ENCODE measurements around the gene MEP1A. TPM values are rescaled to one million over a fixed set of nuclear protein-coding genes. Genes with fewer than 3 reads are reported as not detected.

MEP1A gene
- total RNA-seq, 1 experiment from 2014 or later: not detected

DNA sequence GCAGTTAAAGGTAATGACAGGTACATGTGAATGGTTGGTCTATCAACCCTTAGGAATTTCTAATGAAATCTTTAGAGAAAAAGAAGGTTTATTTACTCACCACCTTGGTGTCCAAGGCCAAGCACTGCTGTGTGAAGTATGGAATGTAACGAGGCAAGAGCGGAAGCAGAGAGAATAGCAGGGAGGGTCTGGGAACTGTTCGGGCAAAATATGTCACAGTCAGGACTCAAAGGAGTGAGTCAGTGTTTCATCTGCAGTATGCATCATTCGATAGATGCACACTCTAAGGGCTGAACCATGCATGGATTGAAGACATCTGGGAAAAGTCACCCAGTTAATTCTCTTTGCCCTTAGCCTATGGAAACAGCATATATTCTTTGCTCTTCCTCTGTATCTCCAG, 95.4 kb downstream of the MEP1A start:
- no TSS peak for BruUV-seq (replicated peaks)
- H3K4me1 ChIP-seq (ENCODE audit: insufficient read depth, low read length): peaks cover 35% of the 10 kb centered on the region
- ATAC-seq: peak; percentile 81
- no peak for TF ChIP-seq EZH2 (IDR thresholded peaks at IDR 0.05; ENCODE audit: low read length, unreplicated experiment)
- TF ChIP-seq, protein P1, sequence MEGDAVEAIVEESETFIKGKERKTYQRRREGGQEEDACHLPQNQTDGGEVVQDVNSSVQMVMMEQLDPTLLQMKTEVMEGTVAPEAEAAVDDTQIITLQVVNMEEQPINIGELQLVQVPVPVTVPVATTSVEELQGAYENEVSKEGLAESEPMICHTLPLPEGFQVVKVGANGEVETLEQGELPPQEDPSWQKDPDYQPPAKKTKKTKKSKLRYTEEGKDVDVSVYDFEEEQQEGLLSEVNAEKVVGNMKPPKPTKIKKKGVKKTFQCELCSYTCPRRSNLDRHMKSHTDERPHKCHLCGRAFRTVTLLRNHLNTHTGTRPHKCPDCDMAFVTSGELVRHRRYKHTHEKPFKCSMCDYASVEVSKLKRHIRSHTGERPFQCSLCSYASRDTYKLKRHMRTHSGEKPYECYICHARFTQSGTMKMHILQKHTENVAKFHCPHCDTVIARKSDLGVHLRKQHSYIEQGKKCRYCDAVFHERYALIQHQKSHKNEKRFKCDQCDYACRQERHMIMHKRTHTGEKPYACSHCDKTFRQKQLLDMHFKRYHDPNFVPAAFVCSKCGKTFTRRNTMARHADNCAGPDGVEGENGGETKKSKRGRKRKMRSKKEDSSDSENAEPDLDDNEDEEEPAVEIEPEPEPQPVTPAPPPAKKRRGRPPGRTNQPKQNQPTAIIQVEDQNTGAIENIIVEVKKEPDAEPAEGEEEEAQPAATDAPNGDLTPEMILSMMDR (conservative IDR thresholded peaks at IDR 0.05; ENCODE audit: low read depth, low read length): no peak
- TF ChIP-seq EZH2phosphoT487 (IDR thresholded peaks at IDR 0.05; ENCODE audit: borderline replicate concordance, low read length): no peak
- H3K9ac ChIP-seq (ENCODE audit: low read length): peak overlapping the region; percentile 77
- peak overlapping the region; percentile 77 for H3K4me2 ChIP-seq (ENCODE audit: low read length)
- no peaks in the 10 kb centered on the region for H4K20me1 ChIP-seq (ENCODE audit: low read length)
- no peak overlapping the region for H2AFZ ChIP-seq (ENCODE audit: low read length)
- no peaks in the 10 kb centered on the region for H3K36me3 ChIP-seq (ENCODE audit: low read depth, low read length)
- no peaks in the 10 kb centered on the region for H3K9me2 ChIP-seq (replicated peaks; ENCODE audit: low read length)
- peak overlapping the region; percentile 96 for H3K27ac ChIP-seq (ENCODE audit: low read length)
- H3K27me3 ChIP-seq (ENCODE audit: low read length): no peaks in the 10 kb centered on the region
- POLR2A ChIA-PET (ENCODE audit: unreplicated experiment): interaction anchor here (0.5 kb wide), 2 partner anchors 434 to 782 kb away, joined by 3 to 4 read pairs; no protein-coding TSS in a partner anchor
- H3K79me2 ChIP-seq (ENCODE audit: low read length): no peaks in the 10 kb centered on the region
- intact Hi-C loops (cut with micrococcal nuclease): loop anchor here (1.0 kb wide), 1 partner anchor 95 kb away; no protein-coding TSS in a partner anchor
- peak overlapping the region; percentile 37; the same call in 1 of the 2 replicates for H3K4me3 ChIP-seq (ENCODE audit: low read length)
- H3K9me3 ChIP-seq (ENCODE audit: low read length): no peaks in the 10 kb centered on the region
- CTCF ChIA-PET: no interaction called here
- DNase-seq: peak; percentile 91
- peaks cover 3% of the 10 kb centered on the region for H3F3A ChIP-seq (ENCODE audit: low read length, unreplicated experiment)

Other genes starting within 250 kb of the MEP1A start
- gene CYP39A1, start 140.6 kb upstream of the MEP1A start, total RNA-seq (2014; rRNA removed): 0.66 and 1.2 TPM in 2 replicates
- gene SLC25A27, start 140.4 kb upstream of the MEP1A start, total RNA-seq (2014; rRNA removed): 3.8 and 13.6 TPM in 2 replicates
- 0.07 TPM in 1 of 2 replicates, not detected in the other for gene TDRD6, start 105.5 kb upstream of the MEP1A start, total RNA-seq (2014; rRNA removed)
- 1.8 and 2.9 TPM in 2 replicates for gene PLA2G7, start 58.0 kb upstream of the MEP1A start, total RNA-seq (2014; rRNA removed)
- gene ANKRD66, start 46.5 kb upstream of the MEP1A start, total RNA-seq (2014; rRNA removed): not detected in 2 replicates
- 0.75 and 1.6 TPM in 2 replicates for gene ADGRF5, start 128.5 kb downstream of the MEP1A start, total RNA-seq (2014; rRNA removed)
- gene ADGRF1, start 248.9 kb downstream of the MEP1A start, total RNA-seq (2014; rRNA removed): 82.6 and 104 TPM in 2 replicates

Data from PC-3 (cell line).